Stimulated activated CD4-positive, alpha-beta T cell treated with anti-CD3 and anti-CD28 coated beads, Interleukin-12 subunit alpha, Interleukin-12 subunit beta, amount 100 ng/mL, for 24 hours (primary cell): Measurements from ENCODE around the gene AP1M2.
"Not testable (repeated sequence)": the region's sequence is repeated elsewhere in the genome, so short reads cannot be mapped to it uniquely, and the experiment has no call there.

Source experiments
- DNase-seq, 2 experiments: peaks; one replicate each; pipeline ENCODE4 v3.0.0-alpha.2; 2020; ENCODE audit warnings: low read depth in 2 of 2

The AP1M2 gene

DNA sequence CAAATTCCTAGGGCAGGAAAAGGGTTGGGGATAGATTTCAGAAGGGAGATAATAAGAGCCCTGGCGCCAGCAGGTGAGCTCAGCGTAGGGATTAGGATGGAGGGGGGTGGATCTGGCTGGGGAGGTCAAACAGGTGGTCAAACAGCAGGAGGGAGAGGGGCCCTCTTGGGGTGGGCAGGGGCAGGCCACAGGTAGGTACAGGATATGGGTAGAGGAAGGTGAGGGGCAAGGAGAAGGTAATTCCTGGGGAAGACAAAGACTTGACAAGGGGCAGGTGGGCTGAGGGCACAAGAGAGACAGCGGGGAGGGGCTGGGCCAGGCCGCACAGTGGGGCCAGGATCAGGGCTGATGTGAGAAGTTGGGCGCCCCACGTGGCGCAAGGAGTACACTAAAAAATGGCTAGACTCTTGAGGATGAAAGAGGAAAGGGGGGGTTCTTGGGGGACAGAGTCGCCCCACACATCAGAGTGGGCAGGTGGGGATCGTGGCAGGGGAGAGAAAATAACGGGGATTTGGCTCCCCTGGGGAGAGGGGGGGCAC is 22.0 kb downstream of the AP1M2 start:
- peak in 1 of 2 experiments; percentile 59 for DNase-seq

- no peak for DNase-seq
Observed at GRCh38 chr19:10562609-10563008, 24.5 kb downstream of the AP1M2 start.

DNA sequence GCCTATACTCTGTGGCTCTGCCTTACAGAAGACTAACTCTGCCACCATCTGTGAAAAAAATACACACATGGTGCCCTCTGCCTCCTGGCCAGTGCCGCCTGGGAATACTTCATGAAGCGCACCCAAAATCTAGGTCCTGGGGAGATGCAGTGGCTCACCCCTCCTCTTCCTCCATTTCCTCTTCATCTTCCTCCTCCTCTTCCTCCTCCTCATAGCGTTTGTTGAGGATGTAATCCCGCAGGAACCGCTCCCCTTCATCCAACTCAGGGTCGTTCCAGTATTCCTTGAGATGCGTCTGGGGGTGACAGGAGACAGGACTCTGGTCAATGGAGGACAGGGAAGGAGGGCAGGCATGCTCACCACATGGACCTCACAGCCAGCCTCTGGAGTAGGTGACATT is 27.0 kb downstream of the AP1M2 start:
- no peak for DNase-seq

- no peak for DNase-seq
Observed at GRCh38 chr19:10557603-10558197, 29.4 kb downstream of the AP1M2 start.

- no peak for DNase-seq
Observed at GRCh38 chr19:10555610-10555973, 31.5 kb downstream of the AP1M2 start.

- no peak for DNase-seq
Observed at GRCh38 chr19:10554760-10555609, 32.1 kb downstream of the AP1M2 start.

- no peak for DNase-seq
Observed at GRCh38 chr19:10553943-10554381, 33.1 kb downstream of the AP1M2 start.

DNA sequence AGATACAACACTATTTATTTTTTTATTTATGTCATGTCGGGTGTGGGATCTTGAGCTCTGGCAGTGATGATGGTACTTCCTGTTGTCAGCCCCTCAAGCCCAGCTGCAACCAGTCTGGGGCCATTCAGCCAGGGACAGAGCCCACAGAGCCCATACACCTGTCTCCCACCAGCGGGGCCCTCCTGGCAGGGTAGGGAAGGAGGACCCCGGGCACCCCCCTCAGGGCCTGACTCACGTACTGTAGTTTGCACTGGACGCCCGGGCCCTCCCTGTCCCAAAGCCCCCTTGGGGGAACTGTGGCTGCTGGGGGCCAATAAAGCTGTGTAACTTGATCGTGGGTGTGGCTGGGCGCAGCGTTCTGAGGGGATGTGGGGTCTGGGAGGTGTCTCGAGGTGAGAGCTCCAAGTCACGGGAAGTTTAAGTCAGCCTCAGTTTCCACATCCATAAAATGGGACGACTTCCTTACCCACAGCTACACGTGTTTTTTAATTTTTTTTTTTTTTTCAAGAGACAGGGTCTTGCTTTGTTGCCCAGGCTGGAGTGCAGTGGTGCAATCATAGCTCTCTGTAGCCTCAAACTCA is 33.9 kb downstream of the AP1M2 start:
- no peak for DNase-seq

DNA sequence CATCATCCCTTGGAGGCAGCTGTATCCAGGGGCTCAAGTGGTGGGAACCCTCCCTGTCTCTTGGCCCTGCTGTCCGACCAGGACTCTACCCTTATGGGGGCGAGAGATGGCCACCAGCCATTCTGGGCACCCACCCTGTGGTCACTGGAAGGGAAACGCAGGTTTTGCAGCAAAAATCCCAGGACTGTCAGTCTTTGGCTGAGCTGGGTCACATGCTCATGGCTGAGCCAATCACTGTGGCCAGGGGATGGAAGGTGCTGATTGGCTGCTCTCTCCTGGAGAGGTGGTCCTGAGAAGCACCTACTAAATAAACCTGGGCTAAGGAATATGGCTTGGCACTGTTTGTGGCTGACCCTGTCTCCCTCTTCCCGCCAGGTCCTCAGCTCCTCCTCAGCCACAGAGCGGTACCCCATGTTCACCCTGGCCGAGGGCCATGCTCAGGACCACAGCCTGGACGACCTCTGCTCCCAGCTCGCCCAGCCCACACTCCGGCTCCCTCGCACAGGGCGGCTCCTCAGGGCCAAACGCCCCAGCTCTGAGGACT is 34.5 kb downstream of the AP1M2 start:
- DNase-seq = no peak

- DNase-seq = no peak
Observed at GRCh38 chr19:10551698-10552301, 35.3 kb downstream of the AP1M2 start.

DNA sequence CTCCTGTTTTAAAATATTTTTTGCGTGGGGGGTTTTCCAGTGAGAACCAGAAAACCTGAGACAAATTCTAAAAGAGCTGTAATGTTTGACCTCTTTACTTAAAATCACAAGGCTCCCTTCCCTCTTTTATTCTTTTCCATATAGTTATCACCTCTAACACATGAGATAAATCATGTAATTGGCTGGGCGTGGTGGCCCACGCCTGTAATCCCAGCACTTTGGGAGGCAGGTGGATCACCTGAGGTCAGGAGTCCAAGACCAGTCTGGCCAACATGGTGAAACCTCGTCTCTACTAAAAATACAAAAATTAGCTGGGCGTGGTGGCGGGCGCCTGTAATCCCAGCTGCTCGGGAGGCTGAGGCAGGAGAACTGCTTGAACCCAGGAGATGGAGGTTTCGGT is 36.1 kb downstream of the AP1M2 start:
- DNase-seq = not testable (repeated sequence)

DNA sequence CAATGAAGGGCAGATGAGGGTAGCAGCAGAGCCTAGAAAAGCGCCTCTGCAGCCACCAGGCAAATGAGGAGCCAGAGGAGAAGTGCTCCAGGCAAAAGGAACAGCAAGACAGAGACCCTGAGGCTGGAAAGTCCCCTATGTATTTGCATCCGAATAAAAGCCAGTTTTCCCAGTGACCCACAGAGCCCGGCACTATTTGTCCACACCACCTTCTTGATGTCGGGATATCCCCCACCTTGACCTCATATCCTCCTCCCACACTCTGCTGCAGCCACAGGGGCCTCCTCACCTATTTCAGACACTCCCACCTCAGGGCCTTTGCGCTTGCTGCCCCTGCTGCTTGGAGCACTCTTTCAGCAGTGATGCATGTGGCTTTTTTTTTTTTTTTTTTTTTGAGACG is 36.8 kb downstream of the AP1M2 start:
- DNase-seq = no peak

DNA sequence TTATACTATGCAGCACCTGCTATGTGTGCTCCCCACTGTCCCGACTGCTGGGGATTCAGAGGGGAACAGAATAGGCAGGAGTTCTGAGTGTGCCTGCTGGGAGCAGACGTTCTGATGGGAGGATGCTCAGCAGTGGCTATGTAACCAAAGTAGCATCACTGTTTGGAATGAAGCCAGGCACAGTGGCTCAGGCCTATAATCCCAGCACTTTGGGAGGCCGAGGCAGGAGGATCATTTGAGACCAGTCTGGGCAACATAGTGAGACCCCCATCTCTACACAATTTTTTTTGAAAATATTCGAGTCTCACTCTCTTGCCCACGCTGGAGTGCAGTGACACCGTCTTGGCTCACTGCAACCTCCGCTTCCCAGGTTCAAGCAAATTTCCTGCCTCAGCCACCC is 37.4 kb downstream of the AP1M2 start:
- DNase-seq = no peak

DNA sequence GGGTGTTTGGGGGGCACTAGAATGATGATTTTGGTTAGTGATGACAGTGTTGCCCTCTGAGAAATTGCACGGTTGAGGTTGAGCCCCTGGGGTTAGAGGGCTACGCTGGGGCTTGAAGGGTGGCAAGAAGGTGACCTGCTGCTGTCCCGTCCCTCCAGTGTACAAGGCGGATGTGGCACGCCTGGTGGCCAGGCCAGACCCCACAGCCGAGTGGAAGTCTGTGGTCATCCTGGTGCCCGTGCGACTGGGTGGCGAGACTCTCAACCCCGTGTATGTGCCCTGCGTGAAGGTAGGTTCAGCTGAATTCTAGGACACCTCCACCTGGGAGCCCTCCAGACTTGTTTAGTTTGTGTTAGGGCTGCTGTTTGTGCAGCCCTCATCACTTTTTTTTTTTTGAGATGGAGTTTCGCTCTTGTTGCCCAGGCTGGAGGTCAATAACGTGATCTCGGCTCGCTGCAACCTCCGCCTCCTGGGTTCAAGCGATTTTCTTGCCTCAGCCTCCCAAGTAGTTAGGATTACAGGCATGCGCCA is 38.3 kb downstream of the AP1M2 start:
- DNase-seq = no peak

- DNase-seq = no peak
Observed at GRCh38 chr19:10546817-10547216, 40.3 kb downstream of the AP1M2 start.

GRCh38 chr19:10544753-10545251 is 42.3 kb downstream of the AP1M2 start:
- no peak for DNase-seq

DNA sequence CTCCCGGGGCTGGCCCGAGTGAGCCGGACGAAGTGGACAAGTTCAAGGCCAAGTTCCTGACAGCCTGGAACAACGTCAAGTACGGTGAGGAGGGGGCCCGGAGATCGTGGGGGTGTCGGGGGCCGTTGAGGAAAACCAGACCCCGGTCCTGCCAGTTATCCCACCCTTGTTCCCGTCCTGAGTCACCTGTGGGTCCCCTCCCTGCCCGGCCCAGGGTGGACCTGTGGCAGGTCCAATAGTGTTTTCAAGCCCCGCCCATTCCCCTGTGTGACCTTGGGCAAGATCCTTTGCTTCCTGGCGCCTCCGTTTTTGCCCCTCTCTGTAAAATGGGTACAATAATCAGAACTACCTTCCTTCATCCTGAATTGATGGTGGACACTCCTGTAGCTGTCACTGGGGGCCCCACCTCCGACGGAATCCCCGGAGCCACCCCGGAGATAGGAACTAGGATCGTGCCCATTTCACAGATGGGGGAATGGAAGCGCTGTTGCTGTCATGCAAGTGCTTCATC is 42.8 kb downstream of the AP1M2 start:
- DNase-seq = no peak

DNA sequence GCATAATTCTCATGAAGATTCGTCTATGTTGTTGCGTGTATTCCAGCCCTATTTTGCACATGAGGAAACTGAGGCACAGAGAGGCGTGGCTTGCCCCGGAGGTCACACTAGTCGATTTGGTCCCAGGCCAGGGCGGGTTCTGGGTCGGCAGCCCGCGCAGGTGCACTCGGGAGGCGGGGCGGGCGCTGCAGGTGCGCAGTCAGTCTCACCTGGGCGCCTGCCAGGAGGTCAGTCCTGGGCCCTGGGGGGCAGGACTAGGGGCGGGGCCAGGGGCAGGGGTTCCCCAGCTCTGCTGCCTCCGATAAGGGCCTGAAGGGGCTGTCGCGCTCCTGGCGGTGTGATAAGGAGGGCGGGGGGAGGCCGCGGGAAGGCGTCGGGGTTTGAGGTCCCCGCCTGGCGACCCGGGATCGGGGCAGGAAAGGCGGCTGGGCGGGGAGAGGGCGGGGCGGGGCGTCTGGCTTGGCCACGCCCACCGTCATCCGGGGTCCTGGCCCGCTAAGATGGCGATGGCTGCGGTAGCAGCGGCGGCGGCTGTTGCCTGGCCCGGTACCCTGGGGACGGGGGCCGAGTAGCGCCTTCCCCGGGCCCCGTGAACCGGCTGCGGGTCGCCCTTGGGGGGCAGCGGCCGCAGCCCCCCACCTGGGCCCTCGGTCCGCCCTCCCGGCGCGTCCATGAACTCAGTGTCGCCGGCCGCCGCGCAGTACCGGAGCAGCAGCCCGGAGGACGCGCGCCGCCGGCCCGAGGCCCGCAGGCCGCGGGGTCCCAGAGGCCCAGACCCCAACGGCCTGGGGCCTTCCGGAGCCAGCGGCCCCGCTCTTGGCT is 43.5 kb downstream of the AP1M2 start, which contains the start of gene ATG4D:
Gene ATG4D (plus strand): TSS at position 485 of the 822 bp plus-strand sequence. CDS start 187 bp downstream, at position 672.
- DNase-seq = peak; percentile 63 to 72

- no peak for DNase-seq
Observed at GRCh38 chr19:10543059-10543419, 44.1 kb downstream of the AP1M2 start.

DNA sequence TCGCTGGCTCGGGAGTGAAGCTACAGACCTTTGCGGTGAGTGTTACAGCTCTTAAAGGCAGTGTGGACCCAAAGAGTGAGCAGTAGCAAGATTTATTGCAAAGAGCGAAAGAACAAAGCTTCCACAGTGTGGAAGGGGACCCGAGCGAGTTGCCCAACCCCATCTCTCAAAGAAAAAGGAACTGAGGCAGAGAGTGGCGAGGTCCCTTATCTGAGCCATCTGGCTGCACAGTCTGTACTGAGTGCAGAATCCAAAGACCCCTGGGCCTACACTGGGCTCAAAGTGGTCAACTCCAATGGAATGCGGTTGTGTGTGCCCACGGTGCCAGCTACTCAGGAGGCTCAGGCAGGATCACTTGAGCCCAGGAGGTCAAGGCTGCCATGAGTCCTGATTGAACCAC is 48.1 kb downstream of the AP1M2 start:
- not testable (repeated sequence) for DNase-seq
